K562 (cell line): ENCODE results near the gene GLE1. TPM values are rescaled to one million over a fixed set of nuclear protein-coding genes. Genes with fewer than 3 reads are reported as not detected.

Source experiments
- ARID1B ChIP-seq: fragments of 450-650 bp; IDR thresholded peaks from 2 replicates; pipeline ENCODE4 v1.6.1; 2016; ENCODE audit warnings: antibody characterized with exemption, mild to moderate bottlenecking, inconsistent platforms
- ATF7 ChIP-seq: fragments of 450-650 bp; IDR thresholded peaks from 2 replicates; pipeline ENCODE4 v1.7.1; 2014; ENCODE audit warnings: mild to moderate bottlenecking, moderate library complexity
- BRCA1 ChIP-seq, 2 experiments: fragments of 450-650 bp in 1 of 2; sonication (generic) in 1 of 2; formaldehyde crosslinking in 1 of 2; IDR thresholded peaks; 2 replicates each; pipeline versions ENCODE4 v1.5.0 to v1.6.1; 2017 to 2020; ENCODE audit warnings: mild to moderate bottlenecking in 1 of 2, missing genetic modification reagents in 1 of 2
- CREB1 ChIP-seq, 2 experiments: sonication (generic) in 1 of 2; formaldehyde crosslinking in 1 of 2; IDR thresholded peaks; 2 replicates each; pipeline versions ENCODE4 v1.6.1 to v1.8.0; 2012 to 2022; ENCODE audit warnings: inconsistent platforms in 1 of 2, mild to moderate bottlenecking in 1 of 2, missing genetic modification reagents in 1 of 2, moderate library complexity in 1 of 2
- DPF2 ChIP-seq: fragments of 450-650 bp; IDR thresholded peaks from 2 replicates; pipeline ENCODE4 v1.6.1; 2016
- FOXP1 ChIP-seq: sonication (generic); formaldehyde crosslinking; IDR thresholded peaks from 2 replicates; pipeline ENCODE4 v1.8.0; 2022; ENCODE audit warnings: mild to moderate bottlenecking, missing genetic modification reagents
- MTA2 ChIP-seq: fragments of 450-650 bp; IDR thresholded peaks from 2 replicates; pipeline ENCODE4 v1.6.1; 2016; ENCODE audit warnings: low read depth
- NCOA4 ChIP-seq: fragments of 450-650 bp; IDR thresholded peaks from 2 replicates; pipeline ENCODE4 v1.6.1; 2018; ENCODE audit warnings: mild to moderate bottlenecking; ENCODE audit not compliant: partially characterized antibody
- NFE2 ChIP-seq: IDR thresholded peaks from 2 replicates; pipeline ENCODE4 v1.6.1; 2014; ENCODE audit warnings: antibody characterized with exemption, low read depth
- NFYB ChIP-seq: IDR thresholded peaks from 2 replicates; pipeline ENCODE4 v1.6.1; 2011; ENCODE audit warnings: mild to moderate bottlenecking, moderate library complexity; ENCODE audit not compliant: insufficient read length; ENCODE audit errors: extremely low read depth
- NR2C2 ChIP-seq, 2 experiments: fragments of 200-800 bp in 1 of 2; sonication (Bioruptor generic) in 1 of 2; sonication (generic) in 1 of 2; formaldehyde crosslinking in 1 of 2; IDR thresholded peaks; 2 replicates each; pipeline versions ENCODE4 v1.6.1 to v1.8.0; 2016 to 2022; ENCODE audit warnings: mild to moderate bottlenecking in 1 of 2, missing compliant biosample characterization in 1 of 2, missing genetic modification characterization in 1 of 2, missing genetic modification reagents in 1 of 2
- PTRF ChIP-seq: fragments of 450-650 bp; IDR thresholded peaks from 2 replicates; pipeline ENCODE4 v1.6.1; 2016; ENCODE audit warnings: mild to moderate bottlenecking, missing genetic modification characterization, missing compliant biosample characterization
- PTTG1 ChIP-seq: fragments of 450-650 bp; IDR thresholded peaks from 2 replicates; pipeline ENCODE4 v1.6.1; 2016; ENCODE audit warnings: low read depth, mild to moderate bottlenecking, missing genetic modification characterization, missing compliant biosample characterization
- ZBTB7A ChIP-seq: IDR thresholded peaks from 2 replicates; pipeline ENCODE4 v1.6.1; 2011; ENCODE audit warnings: low read depth, mild to moderate bottlenecking, low read length, moderate library complexity, borderline replicate concordance; ENCODE audit not compliant: control insufficient read depth
- polyA plus RNA-seq, 8 experiments: library from polyadenylated mRNA; depleted of rRNA in 4 of 8; stranded (reverse) in 5 of 8; unstranded in 3 of 8; fragments of >200 nt; fragmentation: Nextera tagmentation in 2 of 8; fragmentation: Illumina TruSeq in 1 of 8; extraction: Ambion mirVana in 2 of 8; extraction: Trizol in 1 of 8; gene quantifications; 2 replicates each; pipeline versions ENCODE4 v1.2.1 to v1.2.3, GENCODE V29; 2011 to 2014; ENCODE audit warnings: inconsistent platforms in 1 of 8, missing spikeins in 1 of 8
- total RNA-seq, 7 experiments: library from RNA; depleted of rRNA in 6 of 7; stranded (reverse); fragments of >200 nt in 6 of 7; fragmentation: Illumina TruSeq in 2 of 7; extraction: Trizol in 2 of 7; gene quantifications; 2 replicates each; pipeline versions ENCODE4 v1.2.1 to v1.2.3, GENCODE V29; 2011 to 2021; ENCODE audit warnings: low replicate concordance in 1 of 7
- TF ChIP-seq, protein P1 (sequence below): sonication (generic); IDR thresholded peaks from 2 replicates; pipeline ENCODE4 v1.6.1; 2016
- TF ChIP-seq, protein P2 (sequence below): fragments of 450-650 bp; IDR thresholded peaks from 2 replicates; pipeline ENCODE4 v1.7.0; 2016; ENCODE audit warnings: borderline replicate concordance
- TF ChIP-seq, protein P3 (sequence below), 2 experiments: IDR thresholded peaks in 1 of 2; conservative IDR thresholded peaks in 1 of 2; 2 replicates each; pipeline ENCODE4 v1.6.1; 2016; ENCODE audit warnings: low read depth in 2 of 2, mild to moderate bottlenecking in 1 of 2, missing compliant biosample characterization in 1 of 2, missing genetic modification characterization in 1 of 2, moderate library complexity in 1 of 2

GLE1 gene
- total and polyA plus RNA-seq, 9 of the 15 experiments (the other 6 are each of a cell fraction or from before 2014, with no cell fraction given), result 15.9 to 44.8 (median 37.6) TPM

DNA sequence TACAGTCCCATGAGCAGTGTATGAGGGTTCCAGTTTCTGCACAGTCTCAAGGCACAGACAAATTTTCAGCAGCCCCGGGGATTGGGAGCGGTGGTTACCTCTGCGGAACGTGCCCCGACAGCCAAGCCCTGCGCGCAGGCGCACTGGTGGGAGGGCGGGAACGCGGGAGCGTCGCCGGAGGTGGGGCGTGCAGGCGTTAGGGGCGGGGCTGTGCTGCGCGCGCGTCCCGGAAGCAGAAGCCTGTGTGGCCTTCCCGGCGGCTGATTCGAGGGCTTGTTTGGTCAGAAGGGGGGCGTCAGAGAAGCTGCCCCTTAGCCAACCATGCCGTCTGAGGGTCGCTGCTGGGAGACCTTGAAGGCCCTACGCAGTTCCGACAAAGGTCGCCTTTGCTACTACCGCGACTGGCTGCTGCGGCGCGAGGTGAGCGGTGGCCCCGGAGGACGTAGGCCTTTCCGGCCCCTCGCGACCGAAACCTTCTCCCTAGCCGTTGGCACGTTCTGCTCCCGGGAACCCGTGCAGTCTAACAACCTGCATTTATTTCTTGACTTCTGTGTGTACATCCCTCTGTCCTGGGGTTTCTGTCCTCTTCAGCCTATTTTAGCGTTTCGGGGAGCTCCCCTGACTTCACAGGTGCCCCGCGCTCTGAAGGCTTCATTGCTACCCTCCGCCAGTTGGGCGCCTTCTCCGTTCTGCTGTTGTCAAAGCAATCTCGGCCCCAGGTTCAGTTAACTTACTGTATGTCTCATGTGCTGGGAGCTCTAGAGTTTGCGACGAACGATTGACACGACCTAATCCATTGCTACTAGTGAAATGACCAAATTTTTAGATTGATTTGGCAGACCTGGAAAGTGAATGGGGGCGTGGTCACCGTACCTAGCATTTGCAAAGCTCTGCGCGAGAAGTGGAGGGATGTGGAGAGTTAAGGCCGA lies at the start of gene GLE1 (continued):
- TF ChIP-seq NFYB (no peak), NFE2 (no peak), BRCA1 (IDR thresholded peaks at IDR 0.05) (no peak), BRCA1 (CRISPR knock-in tag; IDR thresholded peaks at IDR 0.05) (no peak), ZBTB7A (peak; percentile 88; the same call in 1 of the 2 replicates), ATF7 (peak; percentile 71), PTRF (tag) (no peak), ARID1B (no peak), NCOA4 (no peak), NR2C2 (CRISPR knock-in tag; IDR thresholded peaks at IDR 0.05) (peak; percentile 67; the same call in 1 of the 2 replicates), NR2C2 (tag; IDR thresholded peaks at IDR 0.05) (peak; percentile 92), CREB1 (IDR thresholded peaks at IDR 0.05) (peak; percentile 71), CREB1 (CRISPR knock-in tag; IDR thresholded peaks at IDR 0.05) (peak; percentile 26; the same call in 1 of the 2 replicates), MTA2 (no peak), PTTG1 (tag) (no peak), DPF2 (no peak), FOXP1 (peak; percentile 83)
- TF ChIP-seq, protein P1, sequence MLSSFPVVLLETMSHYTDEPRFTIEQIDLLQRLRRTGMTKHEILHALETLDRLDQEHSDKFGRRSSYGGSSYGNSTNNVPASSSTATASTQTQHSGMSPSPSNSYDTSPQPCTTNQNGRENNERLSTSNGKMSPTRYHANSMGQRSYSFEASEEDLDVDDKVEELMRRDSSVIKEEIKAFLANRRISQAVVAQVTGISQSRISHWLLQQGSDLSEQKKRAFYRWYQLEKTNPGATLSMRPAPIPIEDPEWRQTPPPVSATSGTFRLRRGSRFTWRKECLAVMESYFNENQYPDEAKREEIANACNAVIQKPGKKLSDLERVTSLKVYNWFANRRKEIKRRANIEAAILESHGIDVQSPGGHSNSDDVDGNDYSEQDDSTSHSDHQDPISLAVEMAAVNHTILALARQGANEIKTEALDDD, result 0 out of 2 replicates have a peak, but pooled peaks have one; percentile 22
- TF ChIP-seq, protein P2, sequence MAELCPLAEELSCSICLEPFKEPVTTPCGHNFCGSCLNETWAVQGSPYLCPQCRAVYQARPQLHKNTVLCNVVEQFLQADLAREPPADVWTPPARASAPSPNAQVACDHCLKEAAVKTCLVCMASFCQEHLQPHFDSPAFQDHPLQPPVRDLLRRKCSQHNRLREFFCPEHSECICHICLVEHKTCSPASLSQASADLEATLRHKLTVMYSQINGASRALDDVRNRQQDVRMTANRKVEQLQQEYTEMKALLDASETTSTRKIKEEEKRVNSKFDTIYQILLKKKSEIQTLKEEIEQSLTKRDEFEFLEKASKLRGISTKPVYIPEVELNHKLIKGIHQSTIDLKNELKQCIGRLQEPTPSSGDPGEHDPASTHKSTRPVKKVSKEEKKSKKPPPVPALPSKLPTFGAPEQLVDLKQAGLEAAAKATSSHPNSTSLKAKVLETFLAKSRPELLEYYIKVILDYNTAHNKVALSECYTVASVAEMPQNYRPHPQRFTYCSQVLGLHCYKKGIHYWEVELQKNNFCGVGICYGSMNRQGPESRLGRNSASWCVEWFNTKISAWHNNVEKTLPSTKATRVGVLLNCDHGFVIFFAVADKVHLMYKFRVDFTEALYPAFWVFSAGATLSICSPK, result no peak
- TF ChIP-seq, protein P3, sequence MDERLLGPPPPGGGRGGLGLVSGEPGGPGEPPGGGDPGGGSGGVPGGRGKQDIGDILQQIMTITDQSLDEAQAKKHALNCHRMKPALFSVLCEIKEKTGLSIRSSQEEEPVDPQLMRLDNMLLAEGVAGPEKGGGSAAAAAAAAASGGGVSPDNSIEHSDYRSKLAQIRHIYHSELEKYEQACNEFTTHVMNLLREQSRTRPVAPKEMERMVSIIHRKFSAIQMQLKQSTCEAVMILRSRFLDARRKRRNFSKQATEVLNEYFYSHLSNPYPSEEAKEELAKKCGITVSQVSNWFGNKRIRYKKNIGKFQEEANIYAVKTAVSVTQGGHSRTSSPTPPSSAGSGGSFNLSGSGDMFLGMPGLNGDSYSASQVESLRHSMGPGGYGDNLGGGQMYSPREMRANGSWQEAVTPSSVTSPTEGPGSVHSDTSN (CRISPR knock-in tag; IDR thresholded peaks at IDR 0.05; ENCODE audit: low read depth), result no peak
- TF ChIP-seq, protein P3 (tag; conservative IDR thresholded peaks at IDR 0.05; ENCODE audit: low read depth), result no peak
